GM12891 (cell line): ENCODE results near the gene RNU6-1.

Source experiments
- PAX5 ChIP-seq: IDR thresholded peaks from 2 replicates; pipeline ENCODE4 v1.6.1; 2011; ENCODE audit warnings: low read length, moderate library complexity, mild to moderate bottlenecking; ENCODE audit not compliant: insufficient read depth, severe bottlenecking
- POLR2A ChIP-seq: IDR thresholded peaks from 2 replicates; pipeline ENCODE4 v1.6.1; 2011; ENCODE audit warnings: low read depth, low read length, control low read depth
- POLR2AphosphoS5 ChIP-seq: IDR thresholded peaks from 2 replicates; pipeline ENCODE4 v1.6.1; 2011; ENCODE audit warnings: low read depth, low read length, control low read depth
- POU2F2 ChIP-seq: IDR thresholded peaks from 2 replicates; pipeline ENCODE4 v1.6.1; 2011; ENCODE audit warnings: low read depth, mild to moderate bottlenecking, control low read depth, low read length, moderate library complexity
- SPI1 ChIP-seq: IDR thresholded peaks from 2 replicates; pipeline ENCODE4 v1.6.1; 2011; ENCODE audit warnings: low read depth, low read length, control low read depth
- TAF1 ChIP-seq: IDR thresholded peaks from 2 replicates; pipeline ENCODE4 v1.6.1; 2011; ENCODE audit warnings: low read depth, low read length, control low read depth

DNA sequence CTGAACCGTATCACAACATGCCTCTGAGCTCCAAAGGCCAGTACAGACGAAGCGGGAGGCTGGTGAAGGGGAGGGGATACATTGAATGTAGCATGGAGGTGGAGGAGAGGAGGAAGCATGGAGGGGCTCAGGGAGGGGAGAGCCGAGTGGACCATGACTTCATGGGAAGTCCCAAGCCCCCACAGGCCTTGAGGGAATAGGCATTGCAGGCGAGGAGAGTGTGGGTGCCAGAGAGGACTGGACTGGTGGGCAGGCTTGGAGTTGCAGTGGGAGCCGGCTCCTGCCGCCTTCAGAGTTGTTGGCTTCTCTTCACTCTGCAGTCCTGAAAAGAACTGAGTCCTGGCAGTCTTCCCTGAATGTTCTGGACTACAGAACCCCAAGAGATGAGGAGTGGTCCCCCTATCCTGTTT is 3.3 kb upstream of the RNU6-1 start:
- TF ChIP-seq POLR2AphosphoS5 (no peak), POLR2A (no peak), TAF1 (no peak), SPI1 (no peak), PAX5 (no peak), POU2F2 (no peak)
